Hematopoietic multipotent progenitor cell treated with erythropoietin and hydrocortisone succinate and interleukin-3 and kit ligand, for 6 days (in vitro differentiated cells): ENCODE results near the gene RGS12.

Experiments
- DNase-seq: peaks from one replicate; pipeline ENCODE4 v3.0.0-alpha.2; 2015

Gene RGS12

DNA sequence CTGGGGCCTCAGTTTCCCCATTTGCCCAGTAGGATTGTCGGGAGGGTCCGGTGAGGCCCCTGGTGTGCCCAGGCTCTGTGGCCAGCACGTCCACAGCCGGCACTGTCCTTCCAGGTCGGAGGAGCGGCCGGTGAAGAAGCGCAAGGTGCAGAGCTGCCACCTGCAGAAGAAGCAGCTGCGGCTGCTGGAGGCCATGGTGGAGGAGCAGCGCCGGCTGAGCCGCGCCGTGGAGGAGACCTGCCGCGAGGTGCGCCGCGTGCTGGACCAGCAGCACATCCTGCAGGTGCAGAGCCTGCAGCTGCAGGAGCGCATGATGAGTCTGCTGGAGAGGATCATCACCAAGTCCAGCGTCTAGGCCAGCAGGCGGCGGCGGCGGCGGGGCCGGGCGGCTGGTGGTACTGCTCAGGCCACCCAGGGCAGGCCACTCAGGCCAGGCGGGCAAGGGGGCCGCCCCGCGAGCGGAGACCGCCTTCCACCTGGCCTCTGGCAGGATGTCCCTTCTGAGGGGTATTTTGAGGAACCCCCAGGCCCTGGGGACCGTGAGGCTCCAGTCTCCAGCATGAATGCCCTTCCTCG is 37.1 kb upstream of the RGS12 start:
- DNase-seq: no peak

DNA sequence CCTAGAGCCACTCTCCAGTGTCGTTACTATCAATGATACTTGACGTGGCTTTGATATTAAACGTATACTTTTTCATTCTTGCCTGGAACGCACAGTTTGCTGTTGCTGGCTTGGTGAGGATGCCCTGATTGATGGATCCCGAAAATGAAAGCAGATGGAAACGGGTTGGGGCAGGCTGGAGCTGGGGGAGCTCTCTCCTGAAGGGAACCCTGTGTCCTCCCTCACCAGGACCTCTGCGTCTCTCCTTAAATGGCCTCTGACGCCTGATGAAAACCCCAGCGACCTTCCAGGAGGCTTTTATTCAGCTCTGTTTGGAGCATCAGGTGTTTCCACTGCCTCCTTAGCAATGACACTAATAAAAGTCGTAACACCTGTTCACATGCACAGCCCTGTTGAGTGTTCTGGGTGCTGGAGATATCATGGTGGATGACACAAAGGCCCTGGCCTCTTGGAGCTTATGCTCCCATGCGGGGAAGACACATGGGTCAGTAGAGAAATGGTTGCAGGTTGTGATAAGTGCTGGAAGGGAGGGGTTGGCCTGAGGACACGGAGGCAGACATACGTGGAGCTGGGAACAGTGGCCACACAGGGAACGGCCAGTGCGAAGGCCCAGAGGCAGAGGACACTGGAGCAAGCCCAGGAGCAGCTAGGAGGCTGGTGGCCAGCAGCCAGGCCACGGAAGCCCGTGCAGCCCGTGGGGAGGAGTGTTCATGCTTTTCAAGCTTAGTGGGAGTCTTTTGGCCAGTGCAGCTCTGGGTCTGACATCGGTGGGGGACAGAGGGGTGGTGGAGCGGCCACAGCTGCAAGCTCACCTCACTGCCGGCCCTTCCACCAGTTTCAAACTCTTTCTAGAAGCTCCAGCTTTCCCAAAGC is 36.4 kb upstream of the RGS12 start:
- no peak for DNase-seq

DNA sequence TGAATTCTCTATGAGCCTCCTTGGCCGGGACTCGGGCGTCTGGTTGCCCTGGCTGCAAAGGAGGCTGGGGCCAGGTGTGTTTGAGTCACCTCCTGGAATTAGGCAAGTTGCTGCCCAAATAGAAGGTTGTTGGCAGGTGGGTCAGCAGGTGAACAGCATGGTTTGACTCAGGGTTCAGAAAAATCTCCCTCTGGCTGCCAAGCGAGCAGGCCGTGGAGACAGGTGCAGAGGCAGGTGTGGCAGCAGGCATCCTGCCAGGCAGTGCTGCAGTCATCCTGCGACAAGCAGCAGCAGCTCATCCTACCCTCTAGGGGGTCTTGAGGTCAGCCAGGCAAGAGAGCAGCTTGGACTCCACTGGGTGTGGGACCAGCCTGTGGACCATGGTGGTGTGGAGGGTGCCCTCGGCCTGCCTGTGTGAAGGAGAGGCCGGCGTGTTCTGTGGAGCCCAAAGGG is 35.7 kb upstream of the RGS12 start:
- DNase-seq: no peak

DNA sequence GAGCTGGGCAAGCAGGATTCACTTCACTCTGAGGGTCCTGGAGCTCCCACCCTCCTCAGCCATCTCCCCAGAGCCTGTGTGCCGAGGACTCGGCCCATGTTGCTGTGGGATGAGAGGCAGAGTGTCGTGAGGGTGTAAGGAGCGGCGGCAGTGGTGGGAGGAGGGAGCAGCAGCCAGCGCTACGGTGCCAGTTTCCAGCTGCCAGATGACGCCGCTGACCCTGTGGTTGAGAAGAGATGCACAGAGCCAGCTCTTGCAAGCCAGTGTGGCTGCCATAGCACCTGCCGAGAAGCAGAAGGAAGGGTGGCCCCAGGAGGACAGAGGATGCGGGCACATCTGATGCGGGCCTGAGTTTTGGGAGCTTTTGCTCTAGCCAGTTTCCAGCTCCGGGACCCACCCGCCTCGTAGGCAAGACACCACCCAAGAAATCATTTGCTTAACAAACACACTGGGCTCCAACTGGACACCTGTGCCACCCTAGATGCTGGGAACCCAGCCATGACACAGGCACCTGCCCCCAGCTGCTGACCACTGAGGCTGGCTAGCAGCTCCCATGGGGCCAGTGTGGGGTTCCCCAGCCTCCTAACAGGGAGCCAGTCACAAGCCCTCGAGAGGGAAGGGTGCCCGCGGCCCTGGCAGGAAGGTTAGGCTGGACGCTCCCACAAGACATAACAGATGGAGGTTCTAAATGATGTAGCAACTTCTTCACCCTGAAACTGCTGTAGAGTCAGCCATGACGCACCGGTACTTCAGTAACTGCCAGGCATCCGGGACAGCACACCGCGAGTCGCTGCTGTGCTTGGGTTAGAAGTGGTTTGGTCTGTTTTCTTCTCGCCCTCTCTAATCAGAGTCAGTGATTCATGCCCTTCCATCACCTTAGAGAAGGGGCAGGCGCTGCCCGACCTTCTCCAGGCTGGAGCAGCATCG is 35.0 kb upstream of the RGS12 start:
- DNase-seq: no peak

DNA sequence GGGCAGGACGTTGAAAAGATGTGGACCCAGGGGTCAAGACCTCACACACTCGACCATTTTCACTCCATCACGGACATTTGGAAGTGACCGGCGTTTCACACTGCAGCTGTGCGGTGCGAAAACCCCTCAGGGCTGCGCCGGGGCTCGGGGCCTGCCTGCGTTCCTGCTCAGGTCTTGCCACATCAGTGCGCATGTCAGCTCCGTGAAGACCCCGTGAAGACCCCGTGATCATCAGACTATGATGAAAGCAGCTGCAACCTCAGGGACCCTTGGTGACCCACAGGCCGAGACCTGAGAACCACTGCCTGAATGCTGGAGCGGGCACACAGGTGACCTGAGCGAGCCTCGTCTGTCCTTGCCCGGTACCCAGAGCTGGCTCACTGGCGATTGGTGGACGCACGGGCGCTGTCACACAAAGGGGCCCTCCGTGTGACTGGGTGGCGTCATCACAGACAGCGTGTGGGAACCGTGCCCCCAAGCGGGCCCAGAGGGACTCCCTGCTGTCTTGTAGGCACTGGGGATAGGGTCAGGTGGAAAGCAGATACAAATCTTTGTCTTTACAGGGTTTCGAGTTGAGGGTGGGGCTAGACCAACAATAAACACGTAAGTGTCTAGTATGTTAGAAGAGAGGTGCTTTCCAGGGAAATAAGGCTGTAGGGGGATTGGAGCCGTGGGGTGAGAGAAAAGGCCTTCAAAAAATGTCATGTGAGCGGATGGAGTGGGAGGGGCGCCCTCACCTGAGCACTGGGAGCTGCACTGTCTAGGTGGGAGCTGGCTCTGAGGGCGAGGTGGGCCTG is 31.2 kb upstream of the RGS12 start:
- no peak for DNase-seq

DNA sequence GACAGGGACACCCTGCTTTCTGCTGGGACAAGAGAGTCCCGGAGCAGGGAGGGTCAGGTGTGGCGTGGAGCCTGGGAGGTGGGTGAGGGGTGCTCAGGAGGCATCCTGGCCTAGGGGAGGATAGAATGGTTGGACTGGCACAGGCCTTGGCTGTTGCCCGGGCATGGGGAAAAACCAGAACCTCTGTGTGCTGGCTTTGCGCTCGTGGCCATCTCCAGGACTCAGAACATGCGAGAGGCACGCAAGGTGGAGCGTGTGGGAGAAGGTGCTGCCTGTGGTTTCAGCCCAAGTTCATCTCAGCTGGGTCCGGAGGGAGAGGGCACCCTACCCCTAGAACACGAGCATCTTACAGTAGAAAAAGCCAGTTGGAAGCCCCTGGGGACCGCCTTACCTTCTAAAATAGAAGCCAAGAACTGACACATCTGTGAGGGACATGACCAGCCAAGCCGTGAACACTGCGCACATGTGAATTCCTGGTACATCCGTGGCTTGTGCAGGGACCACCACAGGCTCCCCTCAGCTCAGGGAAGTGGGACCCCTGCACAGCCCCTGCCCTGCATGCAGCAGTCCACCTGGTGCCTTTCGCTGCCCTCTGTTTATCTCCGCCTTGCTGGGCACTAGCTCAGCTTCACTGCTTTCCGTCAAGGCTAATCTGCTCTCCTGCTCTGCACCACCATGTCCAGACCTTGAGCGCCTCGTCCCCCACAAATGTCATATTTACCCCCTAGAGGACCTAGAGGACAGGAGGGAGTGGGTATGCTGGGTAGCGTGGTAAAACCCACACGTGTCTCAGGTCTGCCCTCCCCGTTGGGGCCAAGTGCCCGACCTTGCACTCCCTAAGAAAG is 30.4 kb upstream of the RGS12 start:
- DNase-seq: no peak

DNA sequence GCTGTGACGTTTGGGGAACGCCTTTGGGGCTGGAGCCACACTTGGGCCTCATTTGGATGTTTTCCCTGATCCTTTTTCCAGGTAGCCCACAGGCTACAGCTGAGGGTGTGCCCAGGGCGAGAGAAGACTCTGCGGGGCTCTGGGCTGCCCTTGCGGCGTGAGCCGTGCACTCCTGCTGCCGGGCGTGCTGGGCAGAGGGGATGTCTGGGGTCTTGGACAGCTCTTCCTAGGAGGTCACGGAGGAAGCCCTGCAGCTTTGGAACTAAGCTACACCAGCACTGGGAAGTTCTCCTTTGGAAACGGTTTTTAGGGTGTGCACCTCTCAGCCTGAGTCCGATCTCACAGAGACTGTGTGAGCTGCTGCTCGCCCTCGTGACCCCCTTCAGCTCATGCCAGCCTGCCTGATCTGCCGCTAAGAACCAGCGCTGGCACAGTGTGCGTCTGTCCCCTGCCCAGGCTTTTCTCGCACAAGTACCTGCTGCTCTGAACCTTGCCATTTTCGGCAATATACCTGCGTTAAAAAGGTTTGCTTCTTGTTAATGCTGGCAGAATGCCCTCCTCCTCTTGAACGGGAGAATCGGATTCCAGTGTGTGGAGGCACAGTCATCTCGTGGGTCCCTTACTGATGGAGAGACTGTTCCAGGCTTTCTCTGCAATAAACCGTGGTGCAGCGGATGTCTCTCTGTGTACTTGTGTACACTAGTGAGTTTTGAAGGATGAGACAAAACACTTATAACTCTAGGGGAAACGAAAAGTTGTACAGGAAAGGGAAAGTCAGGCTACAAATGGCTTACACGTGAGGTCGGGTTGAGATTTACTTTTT is 29.6 kb upstream of the RGS12 start:
- no peak for DNase-seq

DNA sequence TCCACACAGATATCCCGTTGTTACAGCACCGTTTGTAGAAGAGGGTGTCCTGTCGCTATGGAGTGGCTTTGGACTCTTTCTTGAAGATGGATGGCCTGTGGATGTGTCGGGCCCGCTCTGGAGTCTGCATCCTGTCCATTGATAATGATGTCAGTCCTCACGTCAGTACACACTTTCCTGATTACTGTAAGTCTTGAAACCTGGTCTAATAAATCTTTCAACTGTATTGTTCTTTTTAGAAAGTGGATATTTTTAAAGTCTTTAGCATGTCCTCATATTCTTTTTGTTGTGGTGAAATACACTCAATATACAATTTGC is 29.0 kb upstream of the RGS12 start:
- no peak for DNase-seq

DNA sequence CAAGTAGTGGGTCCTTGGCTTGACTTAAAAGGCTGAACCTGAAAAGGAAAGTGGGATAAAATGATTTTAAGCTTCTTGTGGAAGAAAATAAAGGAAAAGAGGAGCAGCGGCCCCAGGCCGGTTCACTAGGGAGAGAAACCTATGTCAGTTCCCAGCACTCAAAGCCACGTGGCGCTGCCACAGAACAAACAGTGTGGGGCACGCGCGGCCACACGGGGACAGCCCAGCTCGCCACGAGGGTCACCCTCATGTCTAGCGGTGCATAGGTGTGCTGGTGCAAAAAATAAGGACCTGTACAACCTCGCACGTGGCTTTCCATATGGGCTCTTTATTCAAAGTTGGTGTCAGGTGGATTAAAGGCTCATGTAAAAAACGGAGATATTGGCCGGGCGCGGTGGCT is 26.7 kb upstream of the RGS12 start:
- DNase-seq: no peak

DNA sequence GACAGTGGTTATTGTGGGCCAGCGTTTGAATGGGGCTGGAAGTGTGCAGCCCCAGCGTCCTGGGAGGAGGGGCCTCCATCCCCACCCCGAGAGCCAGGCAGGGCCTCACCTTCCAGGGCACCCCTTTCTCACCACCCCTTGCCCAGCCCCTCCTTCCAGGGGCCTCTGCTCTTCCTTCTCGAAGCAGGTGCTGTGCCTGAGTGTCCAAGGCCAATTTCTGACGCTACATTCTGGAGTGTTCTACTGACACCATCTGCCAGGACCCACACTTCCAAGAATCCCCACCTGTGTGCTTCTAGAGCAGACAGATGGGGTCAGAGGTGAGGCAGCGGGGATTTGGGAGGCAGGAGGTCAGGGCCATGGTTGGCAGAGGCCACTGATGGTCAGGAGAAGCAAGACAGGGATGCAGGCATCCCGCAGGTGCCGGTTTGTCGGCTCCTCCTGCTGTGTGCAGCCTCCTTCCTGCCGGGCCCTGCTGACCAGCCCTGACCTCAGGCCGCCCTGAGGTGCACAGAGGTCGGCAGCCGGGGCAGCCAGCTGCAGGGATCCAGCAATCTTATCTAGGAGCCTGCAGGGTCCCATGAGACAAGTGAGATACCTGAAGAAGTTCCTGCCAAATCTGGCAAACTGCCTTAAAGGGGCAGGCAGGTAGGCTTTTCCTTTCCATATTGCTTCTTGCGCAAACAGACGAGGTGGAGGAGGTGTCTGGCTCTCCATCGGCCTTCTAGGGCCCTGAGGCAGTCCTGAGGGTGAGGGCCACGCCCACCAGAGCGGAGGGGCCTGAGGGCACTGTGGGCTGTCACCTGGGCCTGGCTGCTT is 25.0 kb upstream of the RGS12 start:
- no peak for DNase-seq

DNA sequence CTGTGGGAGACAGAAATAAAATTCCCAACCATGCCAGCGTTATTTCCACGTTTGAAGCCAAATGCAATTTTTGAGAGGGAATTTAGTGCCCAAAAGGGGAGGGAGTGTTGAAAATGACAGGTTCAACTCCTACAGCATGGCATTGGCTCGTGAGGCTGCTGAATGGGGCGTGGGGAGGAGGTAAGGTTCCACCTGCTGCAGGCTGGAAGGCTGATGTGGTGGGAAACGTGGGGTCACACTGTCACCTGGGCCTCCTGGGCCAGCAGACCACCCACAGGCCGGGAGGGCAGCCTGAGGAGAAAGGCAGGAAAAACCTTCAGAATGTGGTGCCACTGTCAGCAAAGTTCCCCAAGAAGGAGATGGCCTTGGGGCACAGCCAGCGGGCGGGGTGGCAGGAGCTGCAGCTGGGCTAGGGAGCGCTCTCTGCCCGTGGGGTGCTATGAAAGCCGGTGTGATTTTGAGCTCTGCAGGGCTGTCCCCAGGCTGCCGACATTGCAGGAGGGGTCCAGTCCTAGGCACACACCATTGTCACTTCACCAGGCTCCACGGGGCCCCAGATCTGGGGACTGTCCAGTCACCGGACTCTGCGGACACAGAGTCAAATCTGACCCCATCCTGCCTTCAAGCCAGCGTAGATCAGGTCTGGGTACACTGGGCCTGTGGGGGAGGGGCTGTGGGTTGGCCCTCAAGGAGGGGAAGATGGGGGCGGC is 24.3 kb upstream of the RGS12 start:
- DNase-seq: no peak

DNA sequence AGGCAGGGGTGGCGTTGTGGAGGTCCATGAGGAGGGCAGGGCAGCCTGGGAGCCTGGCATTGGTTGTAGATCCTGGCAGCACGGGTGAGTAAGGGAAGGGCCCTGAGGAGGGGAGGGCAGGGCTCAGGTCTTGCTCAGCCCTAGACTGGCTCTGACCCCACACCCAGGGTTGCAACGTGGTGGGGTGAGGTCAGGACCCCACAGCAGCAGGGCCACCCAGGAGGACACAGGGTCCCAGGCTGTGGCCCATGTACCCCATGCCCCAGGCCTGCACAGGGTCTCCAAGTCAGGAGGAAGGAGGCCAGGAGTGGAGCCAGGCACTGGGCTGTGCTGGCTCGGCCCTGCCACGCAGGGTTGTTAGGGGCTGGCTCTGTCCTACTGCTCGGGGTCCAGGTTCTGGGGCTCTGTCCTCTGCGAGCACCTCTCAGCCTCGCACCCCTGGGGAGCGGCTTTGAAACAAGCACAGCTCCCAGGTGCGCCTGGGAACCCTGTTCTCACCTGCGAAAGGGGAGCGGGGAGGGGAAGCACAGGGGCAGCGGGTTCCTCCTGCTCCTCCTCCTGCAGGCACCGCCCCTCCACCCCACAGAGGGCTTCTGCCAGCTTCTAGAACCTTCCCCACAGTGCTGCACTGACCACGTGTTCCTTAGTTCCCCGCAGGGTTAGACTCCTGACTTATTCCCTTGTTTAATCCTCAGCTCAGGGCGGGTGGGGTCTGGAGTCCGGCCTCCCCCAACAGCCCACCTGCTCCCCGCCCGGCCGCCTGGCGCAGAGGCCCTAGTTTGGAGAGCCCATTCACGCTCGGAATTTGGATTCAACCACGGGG is 23.5 kb upstream of the RGS12 start:
- no peak for DNase-seq

DNA sequence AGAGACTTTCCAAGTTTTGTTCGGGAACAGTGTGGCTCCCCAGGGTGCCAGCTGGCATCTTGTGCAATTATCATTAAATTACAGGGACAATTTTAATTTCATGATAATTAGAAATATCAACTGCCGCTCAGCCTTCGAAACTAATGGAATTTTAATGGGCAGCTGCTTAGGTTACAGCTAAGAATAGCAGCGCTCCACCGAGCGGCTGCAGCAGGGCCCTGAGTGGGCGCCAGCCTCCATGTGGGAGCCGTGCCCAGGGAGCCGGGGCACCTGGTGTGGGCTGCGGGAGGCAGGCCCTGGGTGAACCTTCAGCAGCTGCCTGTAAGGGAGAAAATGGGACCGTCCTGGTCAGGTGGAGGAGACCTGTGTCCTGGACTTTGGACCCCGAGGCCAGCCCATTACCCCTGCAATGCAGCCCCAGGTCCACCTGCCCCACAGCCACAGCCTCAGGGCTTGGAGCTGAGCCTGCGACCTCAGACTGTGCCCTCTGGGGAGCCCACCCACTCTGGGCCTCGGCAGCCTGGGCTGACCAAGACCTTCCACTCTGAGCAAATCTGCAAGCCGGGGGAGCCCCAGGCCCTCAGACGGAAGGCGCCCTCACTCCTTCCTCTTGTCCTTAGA is 22.7 kb upstream of the RGS12 start:
- DNase-seq: no peak

DNA sequence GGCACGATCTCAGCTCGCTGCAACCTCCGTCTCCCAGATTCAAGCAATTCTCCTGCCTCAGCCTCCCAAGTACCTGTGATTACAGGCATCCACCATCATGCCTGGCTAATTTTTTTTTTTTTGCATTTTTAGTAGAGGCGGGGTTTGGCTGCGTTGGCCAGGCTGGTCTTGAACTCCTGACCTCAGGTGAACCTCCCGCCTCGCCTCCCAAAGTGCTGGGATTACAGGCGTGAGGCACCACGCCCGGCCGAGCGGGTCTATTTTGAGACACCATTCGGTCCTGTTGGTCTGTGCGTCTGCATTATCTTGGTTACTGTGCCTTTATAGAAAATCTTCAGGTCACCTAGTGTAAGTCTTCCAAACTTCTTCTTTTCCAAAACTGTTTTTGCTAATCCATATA is 21.7 kb upstream of the RGS12 start:
- DNase-seq: no peak

DNA sequence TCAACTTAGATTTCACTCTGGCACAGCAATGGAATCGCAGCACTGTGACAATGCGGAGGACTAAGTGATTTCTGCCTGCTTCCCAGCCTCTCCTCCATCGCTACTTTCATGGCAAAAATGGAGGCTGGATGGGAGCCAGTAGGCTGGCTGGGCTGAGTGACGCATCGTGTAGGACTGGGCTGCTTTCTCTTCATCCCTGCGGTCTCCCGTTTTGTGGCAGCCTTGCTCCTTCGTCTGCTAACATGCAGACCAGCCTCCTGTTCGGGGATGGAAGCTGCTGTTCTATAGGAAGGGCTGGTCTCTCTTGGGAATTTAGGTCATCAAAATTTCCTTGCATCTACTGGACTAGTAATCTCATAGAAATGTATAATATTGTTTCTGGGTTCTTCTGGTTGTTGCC is 15.8 kb upstream of the RGS12 start:
- no peak for DNase-seq

DNA sequence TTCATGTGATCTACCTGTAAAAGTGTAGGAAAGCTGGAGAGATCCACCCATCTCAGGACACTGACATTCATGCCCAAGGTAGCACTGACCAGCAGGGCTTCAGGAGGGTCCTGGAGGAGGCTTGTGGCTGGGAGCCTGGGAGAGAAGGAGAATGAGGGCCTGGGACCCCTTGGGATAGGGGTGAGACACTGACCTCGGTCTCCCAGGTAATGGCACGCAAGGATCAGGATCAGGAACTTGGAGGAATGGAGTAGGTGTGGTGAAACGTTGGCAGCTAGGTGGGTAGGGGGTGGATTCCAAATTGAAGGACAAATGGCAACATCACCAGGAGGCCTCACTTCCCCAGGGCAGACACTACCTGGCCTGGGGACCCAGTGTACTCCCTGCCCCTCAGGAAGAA is 12.4 kb upstream of the RGS12 start:
- DNase-seq: no peak

DNA sequence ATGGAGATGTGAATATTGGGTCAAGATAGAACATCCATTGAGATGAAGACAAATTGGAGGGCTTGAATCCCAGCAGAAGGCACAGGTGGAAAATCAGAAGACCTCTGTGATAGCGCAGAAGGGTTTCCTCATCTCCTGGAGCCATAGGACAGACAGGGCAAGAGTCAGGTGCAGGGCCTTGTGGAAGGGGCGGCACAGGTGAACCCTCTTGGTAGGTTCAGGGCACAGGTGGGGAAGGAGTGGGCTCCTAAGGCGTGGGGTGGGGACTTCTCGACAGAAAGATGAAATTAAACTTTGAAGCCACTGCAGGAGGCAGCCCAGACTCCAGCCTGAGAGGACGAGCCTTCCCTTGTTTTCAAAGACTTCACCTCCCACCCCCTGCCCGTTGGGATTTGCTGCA is 9.3 kb upstream of the RGS12 start:
- no peak for DNase-seq

DNA sequence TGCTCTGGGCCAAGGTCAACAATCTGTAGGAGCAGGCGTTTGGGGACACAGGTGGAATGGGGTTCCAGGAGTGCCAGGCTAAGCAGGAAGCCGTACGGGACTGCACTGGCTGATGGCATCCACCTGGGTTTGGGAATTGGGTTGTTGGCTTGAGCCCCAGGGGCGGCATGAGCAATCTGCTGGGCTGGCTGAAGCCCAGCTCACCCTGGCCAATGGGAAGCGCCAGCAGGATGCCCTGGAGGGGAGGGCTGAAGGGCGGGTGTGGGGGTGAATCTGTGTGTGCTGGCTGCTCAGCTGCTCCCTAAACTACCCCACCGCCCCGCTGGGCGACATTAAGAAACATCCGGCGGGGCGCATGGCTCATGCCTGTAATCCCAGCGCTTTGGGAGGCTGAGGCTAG is 8.9 kb upstream of the RGS12 start:
- DNase-seq: no peak
